AML-193 (cell line): ENCODE measurements around the gene PRKN.
"Not testable (repeated sequence)": the region's sequence is repeated elsewhere in the genome, so short reads cannot be mapped to it uniquely, and the experiment has no call there.

Experiments
- DNase-seq, 2 experiments: peaks; one replicate each; lab custom pipeline; 2025; lab: John Stamatoyannopoulos, UW

PRKN gene

GRCh38 chr6:162448294-162448693 lies 279.3 kb downstream of the PRKN start:
- DNase-seq, result no peak

GRCh38 chr6:162443101-162443500 lies 284.5 kb downstream of the PRKN start:
- no peak for DNase-seq

- no peak for DNase-seq
Observed at GRCh38 chr6:162442687-162443086, 284.9 kb downstream of the PRKN start.

GRCh38 chr6:162441991-162442390 lies 285.6 kb downstream of the PRKN start:
- DNase-seq, result no peak

GRCh38 chr6:162438980-162439379 lies 288.6 kb downstream of the PRKN start:
- no peak for DNase-seq

- no peak for DNase-seq
Observed at GRCh38 chr6:162435071-162435470, 292.5 kb downstream of the PRKN start.

- no peak for DNase-seq
Observed at GRCh38 chr6:162421004-162421403, 306.6 kb downstream of the PRKN start.

GRCh38 chr6:162416831-162417537 lies 310.6 kb downstream of the PRKN start:
- no peak for DNase-seq

GRCh38 chr6:162416307-162416706 lies 311.3 kb downstream of the PRKN start:
- no peak for DNase-seq

- DNase-seq, result no peak
Observed at GRCh38 chr6:162409741-162410691, 317.6 kb downstream of the PRKN start.

GRCh38 chr6:162408826-162409535 lies 318.6 kb downstream of the PRKN start:
- DNase-seq, result no peak

- DNase-seq, result no peak
Observed at GRCh38 chr6:162404951-162405350, 322.6 kb downstream of the PRKN start.

- no peak for DNase-seq
Observed at GRCh38 chr6:162403031-162403430, 324.5 kb downstream of the PRKN start.

- no peak for DNase-seq
Observed at GRCh38 chr6:162395181-162395580, 332.4 kb downstream of the PRKN start.

- DNase-seq, result not testable (repeated sequence)
Observed at GRCh38 chr6:162390961-162391811, 336.4 kb downstream of the PRKN start.

GRCh38 chr6:162389343-162390085 lies 338.1 kb downstream of the PRKN start:
- DNase-seq, result no peak

GRCh38 chr6:162388383-162388777 lies 339.2 kb downstream of the PRKN start:
- DNase-seq, result no peak

- no peak for DNase-seq
Observed at GRCh38 chr6:162387718-162388382, 339.7 kb downstream of the PRKN start.

- no peak for DNase-seq
Observed at GRCh38 chr6:162385980-162386379, 341.6 kb downstream of the PRKN start.

- DNase-seq, result no peak
Observed at GRCh38 chr6:162379757-162380409, 347.7 kb downstream of the PRKN start.
